OCI-LY3 (cell line): ENCODE results near the gene LY6G5C.

Source experiments
- H2AFZ ChIP-seq: fragments of 200-600, 300-600 bp; shearing (Covaris generic); 2 replicates; pipeline ENCODE4 v1.6.0; 2014; ENCODE audit warnings: antibody characterized with exemption, low read depth, low read length
- H3K27ac ChIP-seq: fragments of 200-600, 300-600 bp; sonication (generic); 2 replicates; pipeline ENCODE4 v1.5.1; 2014; ENCODE audit warnings: mild to moderate bottlenecking, low read length, moderate library complexity, mixed read lengths
- H3K27me3 ChIP-seq: fragments of 200-600, 300-600 bp; sonication (generic); 2 replicates; pipeline ENCODE4 v1.6.1; 2014; ENCODE audit warnings: low read depth, low read length, mixed read lengths
- H3K36me3 ChIP-seq: fragments of 200-600, 300-600 bp; sonication (generic); replicated peaks from 2 replicates; pipeline ENCODE3; 2014; ENCODE audit warnings: low read depth, low read length, mixed read lengths
- H3K4me1 ChIP-seq: fragments of 300-600, 200-600 bp; sonication (generic); 2 replicates; pipeline ENCODE4 v1.6.1; 2014; ENCODE audit warnings: low read length, mixed read lengths
- H3K4me2 ChIP-seq: fragments of 200-600, 300-600 bp; sonication (generic); 2 replicates; pipeline ENCODE4 v1.6.1; 2014; ENCODE audit warnings: low read length, mixed read lengths
- H3K4me3 ChIP-seq: fragments of 300-600, 200-600 bp; sonication (generic); 2 replicates; pipeline ENCODE4 v1.5.1; 2014; ENCODE audit warnings: antibody characterized with exemption, mild to moderate bottlenecking, low read length, moderate library complexity
- H3K79me2 ChIP-seq: fragments of 300-600, 200-600 bp; shearing (Covaris generic); 2 replicates; pipeline ENCODE4 v1.6.1; 2014; ENCODE audit warnings: mild to moderate bottlenecking, low read length, mixed read lengths
- H3K9ac ChIP-seq: fragments of 300-600, 200-600 bp; shearing (Covaris generic); 2 replicates; pipeline ENCODE4 v1.6.0; 2014; ENCODE audit warnings: mild to moderate bottlenecking, low read length, moderate library complexity
- H3K9me3 ChIP-seq: fragments of 200-600, 300-600 bp; shearing (Covaris generic); 2 replicates; pipeline ENCODE4 v1.6.1; 2014; ENCODE audit warnings: low read length, mixed read lengths; ENCODE audit not compliant: insufficient read depth
- H4K20me1 ChIP-seq: fragments of 200-600, 300-600 bp; sonication (generic); 2 replicates; pipeline ENCODE4 v1.6.1; 2016; ENCODE audit warnings: low read length, mixed read lengths; ENCODE audit not compliant: insufficient read depth
- EZH2phosphoT487 ChIP-seq: fragments of 200-600 bp; shearing (Covaris generic); IDR thresholded peaks from 2 replicates; pipeline ENCODE4 v1.6.1; 2018; ENCODE audit warnings: antibody characterized with exemption, mixed run types, low read depth
- TF ChIP-seq, protein P1 (sequence below): fragments of 200-600, 300-600 bp; sonication (generic); IDR thresholded peaks from 2 replicates; pipeline ENCODE4 v1.5.1; 2014; ENCODE audit warnings: antibody characterized with exemption, low read length, low read depth

The LY6G5C gene

DNA sequence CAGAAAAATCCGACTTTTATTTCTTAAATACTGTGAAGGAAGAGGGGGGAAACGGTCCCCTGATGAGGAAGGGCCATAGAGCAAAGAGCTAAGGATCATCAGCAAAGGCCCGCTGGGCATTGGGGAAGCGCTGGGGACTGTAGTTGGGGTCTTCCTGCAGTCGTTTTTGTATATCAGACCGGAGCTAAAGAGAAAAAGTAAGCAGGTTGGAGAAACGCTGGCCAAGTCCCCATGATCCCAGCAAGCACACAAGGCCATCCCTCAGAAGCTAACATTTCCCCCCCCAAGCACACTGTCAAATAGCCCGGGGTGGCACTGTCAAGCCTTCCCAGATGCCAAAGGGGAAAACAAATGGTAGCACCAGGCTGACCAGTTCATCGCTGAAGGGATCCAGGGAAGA, 41.8 kb downstream of the LY6G5C start:
- H4K20me1 ChIP-seq = no peaks in the 10 kb centered on the region
- no peak overlapping the region for H3K4me2 ChIP-seq
- no peaks in the 10 kb centered on the region for H3K79me2 ChIP-seq
- peaks cover 19% of the 10 kb centered on the region for H3K36me3 ChIP-seq
- H3K4me1 ChIP-seq = no peaks in the 10 kb centered on the region
- H3K4me3 ChIP-seq = no peak overlapping the region
- TF ChIP-seq, protein P1, sequence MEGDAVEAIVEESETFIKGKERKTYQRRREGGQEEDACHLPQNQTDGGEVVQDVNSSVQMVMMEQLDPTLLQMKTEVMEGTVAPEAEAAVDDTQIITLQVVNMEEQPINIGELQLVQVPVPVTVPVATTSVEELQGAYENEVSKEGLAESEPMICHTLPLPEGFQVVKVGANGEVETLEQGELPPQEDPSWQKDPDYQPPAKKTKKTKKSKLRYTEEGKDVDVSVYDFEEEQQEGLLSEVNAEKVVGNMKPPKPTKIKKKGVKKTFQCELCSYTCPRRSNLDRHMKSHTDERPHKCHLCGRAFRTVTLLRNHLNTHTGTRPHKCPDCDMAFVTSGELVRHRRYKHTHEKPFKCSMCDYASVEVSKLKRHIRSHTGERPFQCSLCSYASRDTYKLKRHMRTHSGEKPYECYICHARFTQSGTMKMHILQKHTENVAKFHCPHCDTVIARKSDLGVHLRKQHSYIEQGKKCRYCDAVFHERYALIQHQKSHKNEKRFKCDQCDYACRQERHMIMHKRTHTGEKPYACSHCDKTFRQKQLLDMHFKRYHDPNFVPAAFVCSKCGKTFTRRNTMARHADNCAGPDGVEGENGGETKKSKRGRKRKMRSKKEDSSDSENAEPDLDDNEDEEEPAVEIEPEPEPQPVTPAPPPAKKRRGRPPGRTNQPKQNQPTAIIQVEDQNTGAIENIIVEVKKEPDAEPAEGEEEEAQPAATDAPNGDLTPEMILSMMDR = no peak
- TF ChIP-seq EZH2phosphoT487 = no peak
- H3K9ac ChIP-seq = no peak overlapping the region
- H3K9me3 ChIP-seq = no peaks in the 10 kb centered on the region
- H2AFZ ChIP-seq = no peak overlapping the region
- no peak overlapping the region for H3K27ac ChIP-seq
- no peaks in the 10 kb centered on the region for H3K27me3 ChIP-seq

DNA sequence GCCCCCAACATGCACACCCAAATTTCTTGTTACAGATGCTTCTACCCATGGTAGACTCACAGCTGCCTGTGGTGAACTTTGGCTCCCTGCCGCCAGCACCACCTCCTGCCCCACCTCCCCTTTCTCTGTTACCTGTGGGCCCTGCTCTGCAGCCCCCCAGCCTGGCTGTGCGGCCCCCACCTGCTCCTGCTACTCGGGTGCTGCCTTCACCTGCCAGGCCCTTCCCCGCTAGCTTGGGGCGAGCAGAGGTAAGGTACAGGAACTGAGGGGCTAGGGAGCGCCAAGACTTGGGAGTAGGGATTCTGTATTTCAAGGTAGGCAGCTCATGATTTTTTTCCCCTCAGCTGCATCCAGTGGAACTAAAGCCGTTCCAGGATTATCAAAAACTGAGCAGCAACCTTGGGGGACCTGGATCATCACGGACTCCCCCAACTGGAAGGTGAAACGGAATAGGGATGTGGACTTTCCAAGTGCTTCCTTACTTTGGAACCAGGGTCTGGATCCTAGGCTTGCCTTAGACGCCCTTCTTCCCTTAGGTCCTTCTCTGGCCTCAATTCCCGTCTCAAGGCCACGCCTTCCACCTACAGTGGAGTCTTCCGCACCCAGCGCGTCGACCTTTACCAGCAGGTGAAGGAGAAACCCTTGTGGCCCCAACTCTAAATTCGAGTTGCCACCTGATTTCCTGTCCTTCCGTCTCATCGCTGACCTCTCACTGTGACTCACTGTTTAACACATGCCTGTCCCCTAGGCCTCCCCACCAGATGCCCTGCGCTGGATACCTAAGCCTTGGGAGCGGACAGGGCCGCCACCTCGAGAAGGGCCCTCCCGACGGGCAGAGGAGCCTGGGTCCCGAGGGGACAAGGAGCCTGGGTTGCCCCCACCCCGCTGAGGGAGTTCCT, 43.9 kb downstream of the LY6G5C start:
- no peak overlapping the region for H2AFZ ChIP-seq
- H3K27ac ChIP-seq = no peak overlapping the region
- no peaks in the 10 kb centered on the region for H3K9me3 ChIP-seq
- H3K4me2 ChIP-seq = no peak overlapping the region
- H3K4me3 ChIP-seq = no peak overlapping the region
- H3K27me3 ChIP-seq = no peaks in the 10 kb centered on the region
- TF ChIP-seq, protein P1 = no peak
- TF ChIP-seq EZH2phosphoT487 = no peak
- no peaks in the 10 kb centered on the region for H3K4me1 ChIP-seq
- H3K9ac ChIP-seq = no peak overlapping the region
- H4K20me1 ChIP-seq = no peaks in the 10 kb centered on the region
- H3K36me3 ChIP-seq = peaks cover 25% of the 10 kb centered on the region
- no peaks in the 10 kb centered on the region for H3K79me2 ChIP-seq

DNA sequence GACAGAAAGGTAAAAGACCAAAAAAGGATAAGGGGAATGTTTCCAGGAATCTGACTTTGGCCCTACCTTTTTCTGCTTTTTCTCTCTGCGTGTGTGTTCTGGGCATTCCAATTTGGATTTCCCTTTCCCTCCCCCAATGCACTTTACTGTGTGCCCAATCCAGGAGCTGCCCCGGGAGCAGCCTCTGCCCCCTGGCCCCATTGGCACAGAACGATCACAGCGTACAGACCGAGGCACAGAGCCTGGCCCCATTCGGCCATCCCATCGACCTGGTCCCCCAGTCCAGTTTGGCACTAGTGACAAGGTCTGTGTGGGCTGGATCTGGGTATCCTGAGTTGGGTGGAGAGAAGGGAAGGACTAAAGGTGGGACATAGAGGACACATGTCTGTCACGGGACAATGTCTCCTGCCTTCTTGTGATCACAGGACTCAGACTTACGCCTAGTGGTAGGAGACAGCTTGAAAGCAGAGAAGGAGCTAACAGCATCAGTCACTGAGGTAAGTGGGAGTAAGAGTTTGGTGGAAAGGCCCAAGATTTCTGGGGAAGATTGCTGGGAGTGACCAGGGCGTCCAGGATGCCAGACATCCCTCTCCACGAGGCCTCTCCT, 45.8 kb downstream of the LY6G5C start:
- H3K36me3 ChIP-seq = peaks cover 31% of the 10 kb centered on the region

DNA sequence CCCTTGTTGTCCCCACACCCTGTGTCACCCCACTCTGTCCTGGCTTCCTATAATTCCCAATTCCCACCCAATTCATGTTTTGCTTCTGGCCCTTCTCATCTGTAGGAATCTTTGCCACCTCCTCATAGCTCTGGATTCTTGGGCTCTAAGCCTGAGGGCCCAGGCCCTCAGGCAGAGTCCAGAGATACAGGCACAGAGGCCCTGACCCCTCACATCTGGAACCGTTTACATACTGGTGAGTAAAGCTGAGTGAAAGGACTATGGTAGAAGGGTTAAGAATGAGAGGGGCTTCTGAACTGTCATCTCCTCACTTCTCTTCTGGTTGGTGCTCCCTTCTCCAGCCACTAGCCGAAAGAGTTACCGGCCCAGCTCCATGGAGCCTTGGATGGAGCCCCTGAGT, 46.7 kb downstream of the LY6G5C start:
- Histone ChIP-seq H3K36me3 (peaks cover 32% of the 10 kb centered on the region), H3K4me2 (no peak overlapping the region), H4K20me1 (no peaks in the 10 kb centered on the region), H2AFZ (no peak overlapping the region), H3K9ac (no peak overlapping the region), H3K4me3 (no peak overlapping the region), H3K9me3 (no peaks in the 10 kb centered on the region), H3K27ac (no peak overlapping the region), H3K27me3 (no peaks in the 10 kb centered on the region), H3K79me2 (no peaks in the 10 kb centered on the region), H3K4me1 (no peaks in the 10 kb centered on the region)
- no peak for TF ChIP-seq EZH2phosphoT487
- TF ChIP-seq, protein P1 = no peak

More for the DNA sequence above, 45.8 kb downstream of the LY6G5C start:
- TF ChIP-seq EZH2phosphoT487 = no peak
- TF ChIP-seq, protein P1 = no peak
- Histone ChIP-seq H3K4me3 (no peak overlapping the region), H3K79me2 (no peaks in the 10 kb centered on the region), H3K9me3 (no peaks in the 10 kb centered on the region), H3K4me1 (no peaks in the 10 kb centered on the region), H2AFZ (no peak overlapping the region), H3K27me3 (no peaks in the 10 kb centered on the region), H3K9ac (no peak overlapping the region), H3K4me2 (no peak overlapping the region), H4K20me1 (no peaks in the 10 kb centered on the region), H3K27ac (no peak overlapping the region)
